CD4-positive, alpha-beta memory T cell (primary cell): ENCODE results near the gene EHMT2. TPM values are rescaled to one million over a fixed set of nuclear protein-coding genes. Genes with fewer than 3 reads are reported as not detected.
"Not testable (repeated sequence)": the region's sequence is repeated elsewhere in the genome, so short reads cannot be mapped to it uniquely, and the experiment has no call there.

Source experiments
- CTCF ChIA-PET: fragments of 350-600 bp; sonication (Branson Sonifier 250); formaldehyde crosslinking; loops from one replicate; lab custom pipeline; 2021; ENCODE audit warnings: inconsistent platforms; ENCODE audit not compliant: partially characterized antibody; lab: Charles Lee
- POLR2A ChIA-PET: fragments of 350-600 bp; sonication (Branson Sonifier 250); formaldehyde crosslinking; loops from one replicate; lab custom pipeline; 2021; ENCODE audit not compliant: partially characterized antibody; lab: Charles Lee
- DNase-seq, 5 donors: peaks; one replicate each; pipeline versions ENCODE4 v3.0.0 to v3.0.0-alpha.2; 2020 to 2022; ENCODE audit warnings: mixed read lengths in 1 of 5
- H3K27ac ChIP-seq: one replicate; pipeline ENCODE4 v1.7.0; 2013; ENCODE audit warnings: low read depth, low read length
- H3K27me3 ChIP-seq: 2 replicates; pipeline ENCODE4 v1.7.0; 2013; ENCODE audit warnings: mild to moderate bottlenecking, low read length, moderate library complexity; ENCODE audit not compliant: insufficient read depth
- H3K36me3 ChIP-seq: 2 replicates; pipeline ENCODE4 v1.7.0; 2013; ENCODE audit warnings: mild to moderate bottlenecking, low read length, moderate library complexity; ENCODE audit not compliant: insufficient read depth
- H3K4me1 ChIP-seq: 2 replicates; pipeline ENCODE4 v1.7.0; 2013; ENCODE audit warnings: mild to moderate bottlenecking, low read length, moderate library complexity; ENCODE audit not compliant: insufficient read depth
- H3K4me3 ChIP-seq, 2 donors: one replicate each; pipeline ENCODE4 v1.7.0; 2013; ENCODE audit warnings: low read length in 2 of 2, mild to moderate bottlenecking in 1 of 2
- H3K9me3 ChIP-seq, 2 donors: one replicate each; pipeline ENCODE4 v1.7.0; 2013; ENCODE audit warnings: low read length in 2 of 2, control low read depth in 1 of 2; ENCODE audit not compliant: control insufficient read depth in 1 of 2
- H3K27ac Mint-ChIP-seq, 7 donors: one replicate each; pipeline ENCODE4 v1.8.0; 2020 to 2021; ENCODE audit warnings: mixed read lengths in 7 of 7, mild to moderate bottlenecking in 6 of 7, inconsistent platforms in 3 of 7, moderate library complexity in 3 of 7
- H3K27me3 Mint-ChIP-seq, 2 donors: one replicate each; pipeline ENCODE4 v1.8.0; 2020 to 2021; ENCODE audit warnings: mixed read lengths in 2 of 2
- H3K36me3 Mint-ChIP-seq, 2 donors: one replicate each; pipeline ENCODE4 v1.8.0; 2020 to 2021; ENCODE audit warnings: mixed read lengths in 2 of 2, inconsistent platforms in 1 of 2, mild to moderate bottlenecking in 1 of 2
- H3K4me1 Mint-ChIP-seq, 4 donors: one replicate each; pipeline ENCODE4 v1.8.0; 2020 to 2021; ENCODE audit warnings: mixed read lengths in 4 of 4, mild to moderate bottlenecking in 1 of 4
- H3K4me3 Mint-ChIP-seq, 8 donors: one replicate each; pipeline ENCODE4 v1.8.0; 2020 to 2021; ENCODE audit warnings: mixed read lengths in 8 of 8, mild to moderate bottlenecking in 7 of 8, moderate library complexity in 6 of 8, inconsistent platforms in 3 of 8
- H3K9me3 Mint-ChIP-seq, 8 donors: one replicate each; pipeline ENCODE4 v1.8.0; 2020 to 2021; ENCODE audit warnings: mixed read lengths in 8 of 8, mild to moderate bottlenecking in 5 of 8, inconsistent platforms in 3 of 8, moderate library complexity in 1 of 8
- intact Hi-C: fragments of 100-400 bp; cut with micrococcal nuclease; formaldehyde crosslinking; loops from one replicate; pipeline ENCODE4 v1.15.1; 2023
- polyA plus RNA-seq, 2 donors: library from polyadenylated mRNA; unstranded; fragments of 300-500 nt; fragmentation: Illumina TruSeq; gene quantifications; one replicate each; pipeline ENCODE4 v1.2.3, GENCODE V29; 2021
- total RNA-seq, 2 experiments: library from RNA; stranded (reverse); gene quantifications; one replicate each; pipeline ENCODE4 v1.2.3, GENCODE V29; 2021

EHMT2 gene
- total and polyA plus RNA-seq, 4 experiments from 2014 or later, result 24.1 to 82.1 (median 63.5) TPM

DNA sequence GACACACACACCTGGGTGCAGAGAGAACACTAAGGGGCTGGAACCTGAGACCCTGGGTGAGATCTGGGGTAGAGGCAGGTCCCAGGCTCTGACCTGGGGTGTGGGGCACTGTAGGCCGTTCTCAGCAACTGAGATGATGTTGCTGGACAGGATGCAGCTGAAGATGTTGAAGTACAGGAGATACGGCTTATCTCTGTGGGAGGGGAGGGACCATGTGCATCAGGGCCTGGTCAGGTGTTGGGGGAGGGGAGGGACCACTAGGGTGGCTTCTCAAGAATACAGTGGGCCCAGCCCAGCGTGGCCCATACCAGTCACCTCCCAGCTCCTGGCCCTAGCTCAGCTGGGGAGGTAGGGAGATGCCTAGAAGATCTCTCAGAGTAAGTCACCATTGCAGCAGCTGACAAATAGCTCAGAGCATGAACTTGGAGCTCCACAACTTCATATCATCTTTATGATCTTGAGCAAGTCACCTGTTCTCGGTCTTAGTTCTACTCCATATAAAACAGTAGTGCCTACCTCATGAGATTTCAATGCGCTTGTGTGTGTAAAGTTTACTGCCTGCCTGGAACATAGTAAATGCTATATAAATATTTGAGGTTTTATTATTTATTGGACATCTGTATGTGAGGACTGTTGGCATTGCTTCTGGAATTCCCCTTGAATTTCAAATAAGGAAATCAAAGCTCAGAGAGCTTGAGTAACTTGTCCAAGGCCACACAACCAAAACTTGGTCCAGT lies 22.5 kb downstream of the EHMT2 start:
- Mint-ChIP-seq H3K27me3 (peaks cover 0 to 3% of the 10 kb centered on the region in 2 donors), H3K4me3 (no peak overlapping the region), H3K36me3 (peaks cover 5 to 6% of the 10 kb centered on the region in 2 donors), H3K4me1 (peaks cover 0 to 8% (median 6%) of the 10 kb centered on the region in 4 donors), H3K27ac (peak overlapping the region in 3 of 7 donors; percentile 6 to 41 (median 29)), H3K9me3 (no peaks in the 10 kb centered on the region)
- Histone ChIP-seq H3K27ac (no peak overlapping the region), H3K27me3 (no peaks in the 10 kb centered on the region), H3K9me3 (no peaks in the 10 kb centered on the region), H3K4me3 (no peak overlapping the region), H3K36me3 (peaks cover 6% of the 10 kb centered on the region), H3K4me1 (no peaks in the 10 kb centered on the region)
- DNase-seq, result no peak
- intact Hi-C loops, result no loop called here
- POLR2A ChIA-PET, result interaction anchor here (1.1 kb wide), 1 partner anchor 182 kb away, joined by 5 read pairs; no protein-coding TSS in a partner anchor
- CTCF ChIA-PET, result interaction anchor here (1.0 to 3.2 kb wide), 3 partner anchors 8 to 184 kb away, joined by 3 to 18 read pairs (median 3); no protein-coding TSS in a partner anchor

DNA sequence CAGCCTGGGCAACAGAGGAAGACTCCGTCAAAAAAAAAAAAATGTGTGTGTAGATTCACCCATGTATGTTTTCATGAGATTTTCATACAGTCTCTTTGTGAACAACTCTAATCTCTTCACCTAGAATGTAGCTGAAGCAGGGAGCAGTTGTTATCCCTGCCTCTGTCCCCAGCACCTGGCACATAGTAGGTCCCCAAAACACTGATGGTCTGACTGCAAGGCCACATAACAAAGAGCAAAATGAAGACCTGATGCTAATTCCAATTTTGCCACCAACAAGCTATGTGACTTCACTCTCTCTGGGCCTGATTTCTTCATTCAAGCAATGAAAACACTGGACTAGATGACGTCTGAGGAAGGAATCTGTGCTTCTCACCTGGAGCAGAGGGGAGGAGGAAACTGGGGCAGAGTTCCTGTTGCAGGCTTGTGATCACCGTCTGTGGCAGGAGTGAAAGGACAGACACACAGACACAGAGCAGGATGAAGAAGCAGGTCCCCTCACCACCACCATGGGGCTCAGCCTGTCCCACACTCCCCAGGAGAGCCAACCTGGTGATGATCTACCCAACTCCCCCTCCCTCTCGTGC lies 23.3 kb downstream of the EHMT2 start:
- Mint-ChIP-seq H3K27me3 (peaks cover 0 to 3% of the 10 kb centered on the region in 2 donors), H3K4me1 (peaks cover 0 to 6% (median 6%) of the 10 kb centered on the region in 4 donors), H3K9me3 (no peaks in the 10 kb centered on the region), H3K4me3 (no peak overlapping the region), H3K27ac (peak overlapping the region in 4 of 7 donors; percentile 7 to 85 (median 56)), H3K36me3 (no peaks in the 10 kb centered on the region)
- Histone ChIP-seq H3K36me3 (no peaks in the 10 kb centered on the region), H3K4me1 (no peaks in the 10 kb centered on the region), H3K27me3 (no peaks in the 10 kb centered on the region), H3K27ac (no peak overlapping the region), H3K4me3 (no peak overlapping the region), H3K9me3 (no peaks in the 10 kb centered on the region)
- ChIA-PET POLR2A (interaction anchor here (1.1 kb wide), 1 partner anchor 181 kb away, joined by 5 read pairs; no protein-coding TSS in a partner anchor), CTCF (interaction anchor here (3.2 kb wide), 1 partner anchor 14 kb away, joined by 18 read pairs; no protein-coding TSS in a partner anchor)
- no peak for DNase-seq
- intact Hi-C loops, result no loop called here

DNA sequence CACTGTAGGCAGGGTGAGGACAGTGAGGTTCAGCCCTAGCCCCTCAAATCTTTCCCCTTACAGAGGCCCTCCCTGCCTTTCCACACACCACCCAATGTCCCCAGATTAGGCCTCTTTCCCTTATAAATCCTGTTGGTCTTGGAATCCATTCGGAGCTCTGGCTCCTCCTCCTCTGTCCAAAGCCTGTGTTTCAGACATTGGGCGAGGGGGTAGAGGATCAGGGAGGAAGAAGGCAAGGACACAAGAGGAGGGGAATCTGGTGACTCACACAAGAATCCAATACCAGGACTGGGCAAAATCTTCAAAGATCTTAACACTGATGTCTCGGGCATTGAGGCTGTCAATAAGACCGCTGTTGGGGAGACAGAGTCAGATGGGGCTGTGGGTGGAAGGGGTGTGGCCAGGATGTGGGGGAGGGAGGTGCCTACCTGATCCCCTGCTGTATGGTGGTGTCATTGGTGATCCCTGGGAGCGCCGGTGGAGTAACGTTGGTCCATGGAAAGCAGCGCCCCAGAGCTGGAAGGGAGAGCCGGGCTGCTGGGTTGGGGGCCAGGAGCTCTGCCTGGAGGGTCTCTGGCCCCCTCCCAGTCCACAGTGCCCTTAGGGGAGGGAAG lies 26.3 kb downstream of the EHMT2 start:
- intact Hi-C loops, result no loop called here
- Histone ChIP-seq H3K4me1 (no peaks in the 10 kb centered on the region), H3K4me3 (no peak overlapping the region), H3K36me3 (no peaks in the 10 kb centered on the region), H3K27ac (no peak overlapping the region), H3K27me3 (no peaks in the 10 kb centered on the region), H3K9me3 (no peaks in the 10 kb centered on the region)
- H3K4me1 Mint-ChIP-seq, result peaks cover 0 to 6% (median 6%) of the 10 kb centered on the region in 4 donors
- no peak overlapping the region for H3K4me3 Mint-ChIP-seq
- no peak for DNase-seq
- CTCF ChIA-PET, result interaction anchor here (1.1 kb wide), 1 partner anchor 18 kb away, joined by 3 read pairs; no protein-coding TSS in a partner anchor
- H3K27me3 Mint-ChIP-seq, result peaks cover 0 to 3% of the 10 kb centered on the region in 2 donors
- no peaks in the 10 kb centered on the region for H3K9me3 Mint-ChIP-seq
- POLR2A ChIA-PET, result interaction anchor here (0.5 kb wide), 1 partner anchor 321 kb away, joined by 5 read pairs; no protein-coding TSS in a partner anchor
- H3K27ac Mint-ChIP-seq, result peak overlapping the region in 2 of 7 donors; percentile 22 to 47
- no peaks in the 10 kb centered on the region for H3K36me3 Mint-ChIP-seq

DNA sequence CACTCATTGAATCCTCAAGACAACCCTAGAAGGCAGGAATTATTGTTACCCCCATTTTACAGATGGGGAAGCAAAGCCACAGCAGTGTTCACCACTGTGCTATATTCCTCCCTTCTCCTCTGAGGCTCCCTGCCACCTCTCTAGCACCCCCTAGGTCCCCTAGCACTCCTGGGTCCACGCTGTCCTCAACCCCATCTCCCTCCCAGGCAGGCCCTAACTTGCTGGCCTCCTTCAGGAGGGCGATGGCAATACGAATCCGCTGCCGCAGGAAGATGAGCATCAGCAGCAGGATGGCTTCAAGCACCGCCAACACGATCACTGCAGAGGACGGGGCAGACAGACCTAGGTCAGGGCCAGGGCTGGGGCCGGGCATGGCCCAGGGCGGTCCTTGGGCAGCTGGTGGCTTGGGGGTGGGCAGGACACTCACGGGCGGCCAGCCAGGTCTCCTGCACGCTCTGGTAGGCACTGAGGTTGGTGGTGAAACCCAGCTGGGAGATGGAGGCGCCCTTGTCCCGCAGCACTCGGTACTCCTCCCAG lies 27.0 kb downstream of the EHMT2 start:
- Mint-ChIP-seq H3K27ac (no peak overlapping the region), H3K9me3 (no peaks in the 10 kb centered on the region), H3K36me3 (no peaks in the 10 kb centered on the region), H3K4me1 (peaks cover 0 to 6% (median 3%) of the 10 kb centered on the region in 4 donors), H3K27me3 (peaks cover 0 to 3% of the 10 kb centered on the region in 2 donors), H3K4me3 (no peak overlapping the region)
- no peak overlapping the region for H3K4me3 ChIP-seq
- no peaks in the 10 kb centered on the region for H3K9me3 ChIP-seq
- no peaks in the 10 kb centered on the region for H3K4me1 ChIP-seq
- CTCF ChIA-PET, result no interaction called here
- H3K27ac ChIP-seq, result no peak overlapping the region
- no peaks in the 10 kb centered on the region for H3K27me3 ChIP-seq
- no peaks in the 10 kb centered on the region for H3K36me3 ChIP-seq
- intact Hi-C loops, result no loop called here
- DNase-seq, result no peak
- POLR2A ChIA-PET, result no interaction called here

DNA sequence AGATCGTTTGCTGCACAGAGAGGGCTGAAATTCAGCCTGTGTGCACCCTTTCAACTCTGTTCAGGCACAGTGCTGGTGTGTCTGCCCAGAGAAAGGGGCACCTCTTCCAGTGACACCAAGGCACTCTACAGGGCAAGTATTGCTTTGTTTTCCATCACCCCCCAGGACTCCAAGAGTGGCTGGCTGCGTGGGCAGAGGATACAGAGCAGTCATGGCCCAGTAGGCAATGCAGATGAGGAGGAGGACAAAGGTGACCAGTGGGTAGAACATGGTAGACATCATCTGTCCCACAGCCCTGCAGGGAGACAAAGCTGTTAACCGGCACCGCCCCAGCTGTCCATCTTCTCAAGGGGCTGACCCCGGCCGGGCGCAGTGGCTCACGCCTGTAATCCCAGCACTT lies 28.2 kb downstream of the EHMT2 start:
- Histone ChIP-seq H3K9me3 (no peaks in the 10 kb centered on the region), H3K27me3 (no peaks in the 10 kb centered on the region), H3K4me1 (no peaks in the 10 kb centered on the region), H3K36me3 (no peaks in the 10 kb centered on the region), H3K27ac (no peak overlapping the region), H3K4me3 (no peak overlapping the region)
- DNase-seq, result no peak
- Mint-ChIP-seq H3K27ac (no peak overlapping the region), H3K4me1 (peaks cover 1 to 8% (median 4%) of the 10 kb centered on the region in 4 donors), H3K27me3 (peaks cover 0 to 3% of the 10 kb centered on the region in 2 donors), H3K36me3 (no peaks in the 10 kb centered on the region), H3K9me3 (peaks cover 0 to 2% (median 0%) of the 10 kb centered on the region in 8 donors), H3K4me3 (no peak overlapping the region)
- ChIA-PET CTCF (interaction anchor here (1.4 kb wide), 1 partner anchor 35 kb away, joined by 3 read pairs; no protein-coding TSS in a partner anchor), POLR2A (no interaction called here)
- intact Hi-C loops, result no loop called here

DNA sequence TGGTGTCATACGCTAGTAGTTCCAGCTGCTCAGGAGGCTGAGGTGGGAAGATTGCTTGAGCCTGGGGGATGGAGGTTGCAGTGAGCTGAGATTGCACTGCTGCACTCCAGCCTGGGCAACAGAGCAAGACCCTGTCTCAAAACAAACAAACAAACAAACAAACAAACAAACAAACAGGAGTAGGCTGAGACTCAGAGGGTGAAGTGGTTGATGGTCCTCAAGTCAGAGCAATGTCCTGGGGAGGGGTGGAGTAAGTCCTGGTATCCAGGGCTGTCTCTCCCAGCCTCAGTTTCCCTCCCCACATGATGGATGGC lies 28.9 kb downstream of the EHMT2 start:
- H3K4me3 ChIP-seq, H3K27me3 Mint-ChIP-seq, POLR2A ChIA-PET, intact Hi-C loops, H3K4me3 Mint-ChIP-seq, H3K27ac ChIP-seq, H3K36me3 Mint-ChIP-seq, DNase-seq, H3K9me3 Mint-ChIP-seq, H3K27me3 ChIP-seq, H3K4me1 Mint-ChIP-seq, H3K9me3 ChIP-seq, H3K36me3 ChIP-seq, H3K4me1 ChIP-seq: not testable (repeated sequence)
- H3K27ac Mint-ChIP-seq, result peak overlapping the region in 1 of 7 donors; percentile 70
- CTCF ChIA-PET, result interaction anchor here (1.4 kb wide), 1 partner anchor 34 kb away, joined by 3 read pairs; no protein-coding TSS in a partner anchor
